ENCODE measurements around the gene SLC12A8.

GRCh38 chr3:125194849-125195601 lies 17.5 kb downstream of the SLC12A8 start:
- no peak for TF ChIP-seq POLR2A (IDR thresholded peaks at IDR 0.05; ENCODE audit: low read depth, low read length)
- TF ChIP-seq POLR2AphosphoS5 (IDR thresholded peaks at IDR 0.05; ENCODE audit: low read depth, low read length), result no peak
- TF ChIP-seq SPI1 (IDR thresholded peaks at IDR 0.05; ENCODE audit: low read depth, low read length), result no peak
- TF ChIP-seq POU2F2 (IDR thresholded peaks at IDR 0.05; ENCODE audit: low read depth, low read length), result no peak

All from GM12891 (cell line).